Activated naive CD4-positive, alpha-beta T cell treated with anti-CD3 and anti-CD28 coated beads for 36 hours (primary cell): ENCODE results near the gene PDE9A. TPM values are rescaled to one million over a fixed set of nuclear protein-coding genes. Genes with fewer than 3 reads are reported as not detected.

Experiments used
- CTCF ChIA-PET: fragments of 350-600 bp; sonication (Branson Sonifier 250); formaldehyde crosslinking; loops from one replicate; lab custom pipeline; 2021; ENCODE audit warnings: antibody characterized with exemption; lab: Charles Lee
- DNase-seq: peaks from one replicate; pipeline ENCODE4 v3.0.0-alpha.2; 2020
- H3K27ac Mint-ChIP-seq: one replicate; pipeline ENCODE4 v1.8.0; 2021; ENCODE audit warnings: mild to moderate bottlenecking, mixed read lengths
- H3K27me3 Mint-ChIP-seq: one replicate; pipeline ENCODE4 v1.8.0; 2021; ENCODE audit warnings: low read depth, mixed read lengths
- H3K36me3 Mint-ChIP-seq: one replicate; pipeline ENCODE4 v1.8.0; 2021; ENCODE audit warnings: low read depth, mixed read lengths
- H3K4me1 Mint-ChIP-seq: one replicate; pipeline ENCODE4 v1.8.0; 2021; ENCODE audit warnings: low read depth, mixed read lengths
- H3K4me3 Mint-ChIP-seq: one replicate; pipeline ENCODE4 v1.8.0; 2021; ENCODE audit warnings: mild to moderate bottlenecking, moderate library complexity, mixed read lengths
- H3K9me3 Mint-ChIP-seq: one replicate; pipeline ENCODE4 v1.8.0; 2021; ENCODE audit warnings: mixed read lengths
- intact Hi-C: fragments of 100-400 bp; cut with micrococcal nuclease; formaldehyde crosslinking; loops from one replicate; pipeline ENCODE4 v1.15.1; 2023
- total RNA-seq, 2 experiments: library from RNA; stranded (reverse); gene quantifications; one replicate each; pipeline ENCODE4 v1.2.3, GENCODE V29; 2021

Gene PDE9A
- total RNA-seq, 2 experiments from 2014 or later, result 6.3 to 7.4 TPM

DNA sequence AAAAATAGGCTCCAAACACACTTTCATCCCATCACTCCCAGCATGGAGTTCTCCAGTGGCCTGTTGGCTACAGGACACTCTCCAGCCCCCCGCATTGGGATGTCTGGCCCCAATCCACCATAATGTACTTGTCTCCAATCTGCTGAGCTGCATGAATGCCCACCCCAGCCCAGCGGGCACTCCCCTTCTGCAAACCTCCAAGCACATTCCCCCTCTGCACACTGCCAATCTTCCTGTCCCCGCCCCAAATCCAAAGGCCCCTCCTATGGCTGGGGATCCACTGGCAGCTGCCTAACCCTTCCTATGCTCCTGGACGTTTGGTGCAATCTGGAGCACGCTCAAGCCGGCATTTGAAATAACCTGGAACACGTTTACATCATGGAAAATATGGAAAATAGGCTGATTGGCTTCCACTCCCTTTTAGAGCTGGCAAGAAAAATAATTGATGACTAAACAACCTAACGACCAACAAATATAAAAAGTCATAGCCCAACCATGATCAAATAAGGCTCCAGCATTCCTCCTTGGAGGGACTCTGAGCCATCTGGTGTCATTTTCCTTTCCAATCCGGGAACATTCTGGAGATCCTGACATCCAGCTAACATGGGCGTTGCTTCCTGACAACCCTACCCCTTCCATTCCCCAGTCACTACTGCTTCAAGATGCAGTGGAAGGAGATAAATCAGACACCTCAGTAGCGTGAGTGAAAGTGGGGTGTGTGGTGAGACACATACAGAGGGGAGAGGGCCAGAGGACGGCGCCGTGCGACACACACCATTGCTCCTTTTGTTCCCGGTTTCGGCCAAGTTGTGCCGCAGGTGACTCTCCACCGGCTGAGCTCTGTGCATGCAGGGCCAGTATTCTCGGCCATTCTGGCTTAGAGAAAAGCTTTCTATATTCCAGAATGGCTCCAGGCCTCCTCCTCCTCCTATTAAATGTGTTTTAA, 41.6 kb downstream of the PDE9A start:
- H3K4me1 Mint-ChIP-seq, result no peaks in the 10 kb centered on the region
- no peaks in the 10 kb centered on the region for H3K27me3 Mint-ChIP-seq
- H3K27ac Mint-ChIP-seq, result no peak overlapping the region
- intact Hi-C loops, result no loop called here
- no peaks in the 10 kb centered on the region for H3K36me3 Mint-ChIP-seq
- no peak for DNase-seq
- no peaks in the 10 kb centered on the region for H3K9me3 Mint-ChIP-seq
- no peak overlapping the region for H3K4me3 Mint-ChIP-seq
- CTCF ChIA-PET, result no interaction called here

DNA sequence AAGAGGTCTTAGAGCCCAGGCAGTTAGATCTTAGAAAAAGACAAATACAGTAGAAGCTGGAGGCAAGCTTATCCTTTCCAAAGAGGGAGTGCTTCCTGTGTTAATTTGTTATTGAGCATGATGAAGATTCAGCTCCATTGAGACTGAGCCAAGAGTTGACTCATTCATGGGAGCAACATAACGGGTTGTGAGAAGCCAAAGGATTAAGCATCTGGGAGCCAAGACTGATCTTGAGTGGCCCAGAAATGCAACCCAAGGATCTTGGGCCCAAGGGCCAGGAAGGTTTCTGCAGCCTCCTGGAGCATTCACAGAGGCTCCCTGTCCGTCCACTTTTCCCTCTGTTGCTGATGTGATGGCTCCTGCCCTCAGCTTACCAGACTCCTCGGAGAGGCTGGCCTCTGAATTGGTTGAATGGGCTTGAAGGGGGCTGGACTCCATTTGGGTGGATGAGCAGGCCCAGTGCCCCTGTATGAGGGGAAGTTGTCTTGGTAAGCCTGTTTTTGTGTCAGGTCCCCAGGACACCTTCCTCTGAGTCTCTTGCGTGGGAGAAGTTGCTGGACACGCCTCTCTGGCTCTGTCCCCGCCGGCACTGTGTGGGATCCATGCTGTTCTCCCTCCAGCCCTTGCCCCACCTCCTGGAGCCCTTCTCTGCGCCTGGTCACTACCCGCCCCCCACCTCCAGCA, 42.4 kb downstream of the PDE9A start:
- Mint-ChIP-seq H3K27me3 (no peaks in the 10 kb centered on the region), H3K4me3 (no peak overlapping the region), H3K36me3 (no peaks in the 10 kb centered on the region), H3K27ac (no peak overlapping the region), H3K4me1 (no peaks in the 10 kb centered on the region), H3K9me3 (no peaks in the 10 kb centered on the region)
- DNase-seq, result no peak
- intact Hi-C loops, result no loop called here
- CTCF ChIA-PET, result no interaction called here

DNA sequence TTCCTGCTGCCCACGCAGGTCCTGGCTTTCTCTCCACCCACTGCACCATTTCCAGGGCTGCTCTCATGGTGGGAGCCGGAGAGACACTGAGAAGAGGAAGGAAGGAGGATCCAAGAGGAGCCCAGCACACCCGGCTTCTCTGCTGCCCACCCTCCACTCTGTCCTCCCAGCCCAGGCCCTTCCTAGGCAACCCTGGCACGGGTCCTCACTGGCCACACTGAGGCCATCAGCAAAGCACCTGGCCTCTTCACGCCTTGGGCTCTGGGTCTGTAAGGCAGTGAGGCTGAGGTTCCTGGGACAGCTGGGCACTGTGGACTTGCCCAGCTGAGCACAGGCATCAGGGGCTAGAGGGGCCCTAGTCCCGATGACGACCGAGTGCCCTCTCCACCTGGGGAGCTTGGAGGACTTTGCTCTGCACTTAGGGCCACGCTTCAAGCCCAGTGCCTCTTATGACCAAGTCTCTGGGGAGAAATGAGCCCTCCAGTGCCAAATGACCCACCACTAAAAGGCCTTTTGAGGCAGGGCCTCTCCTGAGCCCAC, 43.1 kb downstream of the PDE9A start:
- intact Hi-C loops, result no loop called here
- H3K4me1 Mint-ChIP-seq, result no peaks in the 10 kb centered on the region
- H3K4me3 Mint-ChIP-seq, result no peak overlapping the region
- no peak for DNase-seq
- CTCF ChIA-PET, result no interaction called here
- H3K9me3 Mint-ChIP-seq, result no peaks in the 10 kb centered on the region
- no peak overlapping the region for H3K27ac Mint-ChIP-seq
- H3K27me3 Mint-ChIP-seq, result no peaks in the 10 kb centered on the region
- no peaks in the 10 kb centered on the region for H3K36me3 Mint-ChIP-seq

DNA sequence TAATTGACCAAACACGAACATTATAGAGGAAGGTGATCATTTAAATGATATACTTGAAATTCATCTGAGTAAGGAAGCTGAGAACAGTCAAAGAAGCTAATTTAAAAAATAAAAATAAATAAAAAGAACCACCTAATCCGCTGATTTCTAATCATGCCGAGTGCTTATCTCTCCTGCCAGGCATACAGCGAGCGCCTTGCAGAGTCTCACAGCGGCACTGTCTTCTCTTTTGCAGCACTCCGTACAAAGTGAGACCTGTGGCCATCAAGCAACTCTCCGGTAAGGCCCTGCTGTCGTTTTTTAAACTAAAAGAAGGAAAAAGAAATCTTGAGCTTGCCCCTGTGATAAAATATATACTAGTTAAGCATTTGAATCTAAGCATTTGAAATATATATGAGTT, 45.3 kb downstream of the PDE9A start:
- H3K36me3 Mint-ChIP-seq, result no peaks in the 10 kb centered on the region
- no peak overlapping the region for H3K4me3 Mint-ChIP-seq
- H3K4me1 Mint-ChIP-seq, result no peaks in the 10 kb centered on the region
- no peak overlapping the region for H3K27ac Mint-ChIP-seq
- intact Hi-C loops, result no loop called here
- no peak for DNase-seq
- CTCF ChIA-PET, result no interaction called here
- no peaks in the 10 kb centered on the region for H3K27me3 Mint-ChIP-seq
- no peaks in the 10 kb centered on the region for H3K9me3 Mint-ChIP-seq

DNA sequence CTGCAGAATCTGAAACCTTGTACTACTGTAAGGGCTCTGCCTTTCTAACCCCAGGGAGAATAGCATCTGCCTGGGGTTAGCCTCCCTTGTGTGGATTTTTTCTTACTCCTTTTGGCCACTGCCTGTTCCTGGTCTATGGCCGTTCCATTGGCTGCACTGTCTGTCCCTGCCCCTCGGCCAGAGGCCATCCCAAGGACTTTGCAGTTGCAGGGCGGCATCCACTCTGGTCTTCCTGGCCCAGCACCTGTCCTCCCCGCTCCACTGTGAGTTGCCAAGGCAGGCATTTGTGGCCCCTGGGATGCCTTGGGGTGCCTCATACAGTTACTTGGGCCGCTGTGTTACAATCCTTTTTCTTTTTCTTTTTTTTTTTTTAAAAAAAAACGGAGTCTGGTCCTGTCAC, 45.8 kb downstream of the PDE9A start:
- CTCF ChIA-PET, result no interaction called here
- Mint-ChIP-seq H3K4me3 (no peak overlapping the region), H3K27ac (no peak overlapping the region), H3K4me1 (no peaks in the 10 kb centered on the region), H3K27me3 (no peaks in the 10 kb centered on the region), H3K9me3 (no peaks in the 10 kb centered on the region), H3K36me3 (no peaks in the 10 kb centered on the region)
- DNase-seq, result no peak
- intact Hi-C loops, result no loop called here

DNA sequence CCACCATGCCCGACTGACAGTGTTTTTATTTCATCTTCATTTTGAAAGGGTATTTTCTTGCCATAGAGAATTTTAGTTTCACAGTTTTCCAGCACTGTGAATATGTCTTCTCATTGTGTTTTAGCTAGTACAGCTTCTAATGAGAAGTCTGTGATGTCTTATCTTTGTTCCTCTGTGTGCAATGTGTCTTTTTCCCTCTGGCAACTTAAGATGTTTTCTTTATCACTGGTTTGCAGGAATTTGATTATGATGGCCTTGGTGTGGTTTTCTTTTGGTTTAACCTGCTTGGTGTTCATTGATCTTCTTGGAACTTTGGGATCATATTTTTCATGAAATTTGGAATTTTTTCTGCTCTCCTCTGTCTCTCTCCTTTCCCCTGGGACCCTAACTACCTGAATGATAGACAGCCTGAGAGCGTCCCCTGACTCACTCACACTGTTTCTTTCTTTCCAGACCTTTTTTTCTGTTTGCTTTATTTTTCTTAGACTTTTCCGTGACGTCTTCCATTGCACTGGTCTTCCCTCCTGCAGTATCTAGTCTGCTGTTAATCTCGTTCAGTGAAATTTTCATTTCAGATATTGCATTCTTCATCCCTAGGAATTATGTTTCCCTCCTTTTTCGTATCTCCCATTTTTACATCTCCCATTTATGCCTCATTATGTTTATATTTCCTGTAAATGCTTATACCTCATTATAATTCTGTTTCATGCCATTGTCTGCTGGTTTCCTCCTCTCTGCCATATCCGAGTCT, 48.5 kb downstream of the PDE9A start:
- no peaks in the 10 kb centered on the region for H3K36me3 Mint-ChIP-seq
- no peak for DNase-seq
- no peaks in the 10 kb centered on the region for H3K27me3 Mint-ChIP-seq
- no peak overlapping the region for H3K4me3 Mint-ChIP-seq
- intact Hi-C loops, result no loop called here
- H3K4me1 Mint-ChIP-seq, result no peaks in the 10 kb centered on the region
- H3K9me3 Mint-ChIP-seq, result no peaks in the 10 kb centered on the region
- H3K27ac Mint-ChIP-seq, result no peak overlapping the region
- CTCF ChIA-PET, result no interaction called here

DNA sequence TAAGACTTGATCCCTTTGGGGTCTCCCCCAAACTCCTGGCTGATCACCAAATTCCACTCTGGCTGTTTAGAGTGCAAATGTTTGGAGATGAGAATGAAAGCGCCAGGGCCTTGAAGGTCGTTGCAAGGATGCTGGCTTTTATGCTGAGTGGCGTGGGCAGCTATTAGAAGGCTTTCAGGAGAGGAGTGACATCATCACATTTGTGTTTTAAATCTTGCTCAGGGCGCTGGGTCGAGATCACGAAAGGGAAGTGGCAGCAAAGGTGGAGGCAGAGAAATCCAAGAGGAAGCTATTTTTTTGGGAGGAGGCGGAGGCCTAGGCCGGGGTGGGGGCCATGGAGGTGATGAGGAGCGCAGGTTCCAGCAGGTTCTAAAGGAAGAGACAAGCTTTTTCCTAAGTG, 49.3 kb downstream of the PDE9A start:
- no peak overlapping the region for H3K4me3 Mint-ChIP-seq
- H3K27me3 Mint-ChIP-seq, result no peaks in the 10 kb centered on the region
- CTCF ChIA-PET, result no interaction called here
- H3K36me3 Mint-ChIP-seq, result no peaks in the 10 kb centered on the region
- intact Hi-C loops, result no loop called here
- no peak for DNase-seq
- no peaks in the 10 kb centered on the region for H3K9me3 Mint-ChIP-seq
- no peak overlapping the region for H3K27ac Mint-ChIP-seq
- H3K4me1 Mint-ChIP-seq, result no peaks in the 10 kb centered on the region

DNA sequence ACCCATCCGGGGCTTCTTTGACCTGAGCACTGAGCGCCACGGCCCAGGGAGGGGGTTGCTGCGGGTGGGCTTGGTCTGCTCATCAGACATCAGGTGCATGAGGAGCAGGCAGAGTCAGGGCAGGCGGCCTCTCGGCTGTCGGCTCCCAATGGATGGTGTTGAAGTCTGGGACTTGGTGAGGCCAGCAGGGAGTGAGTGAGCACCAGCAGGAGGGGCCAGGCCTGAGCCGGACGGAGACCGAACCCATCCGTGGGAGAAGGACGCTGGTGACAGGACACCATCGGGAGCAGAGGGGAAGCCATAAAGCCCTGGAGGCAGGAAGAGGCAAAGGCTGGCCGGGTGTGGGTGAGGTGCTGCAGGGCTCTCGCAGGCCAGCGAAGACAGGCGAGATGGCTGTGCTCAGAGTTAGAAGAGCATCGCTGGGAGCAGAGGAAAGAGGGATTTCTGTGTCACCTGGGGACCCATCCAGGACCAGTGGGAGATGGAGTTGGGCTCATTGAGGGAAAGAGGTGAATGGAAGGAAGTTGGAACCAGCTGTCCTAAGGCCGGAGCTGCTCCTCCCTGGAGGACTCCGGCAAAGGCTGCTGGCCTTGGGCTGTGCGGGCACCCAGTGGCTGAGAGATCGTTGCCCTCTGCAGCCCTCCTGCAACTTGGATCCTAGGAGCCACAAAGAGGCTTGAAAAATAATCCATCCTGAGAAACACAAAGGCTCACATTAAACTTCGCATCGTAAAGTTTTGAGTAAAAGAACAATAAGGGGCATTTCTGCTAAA, 49.9 kb downstream of the PDE9A start:
- no peaks in the 10 kb centered on the region for H3K36me3 Mint-ChIP-seq
- CTCF ChIA-PET, result no interaction called here
- H3K27me3 Mint-ChIP-seq, result no peaks in the 10 kb centered on the region
- no peaks in the 10 kb centered on the region for H3K4me1 Mint-ChIP-seq
- H3K4me3 Mint-ChIP-seq, result no peak overlapping the region
- intact Hi-C loops, result no loop called here
- H3K9me3 Mint-ChIP-seq, result no peaks in the 10 kb centered on the region
- no peak for DNase-seq
- no peak overlapping the region for H3K27ac Mint-ChIP-seq

DNA sequence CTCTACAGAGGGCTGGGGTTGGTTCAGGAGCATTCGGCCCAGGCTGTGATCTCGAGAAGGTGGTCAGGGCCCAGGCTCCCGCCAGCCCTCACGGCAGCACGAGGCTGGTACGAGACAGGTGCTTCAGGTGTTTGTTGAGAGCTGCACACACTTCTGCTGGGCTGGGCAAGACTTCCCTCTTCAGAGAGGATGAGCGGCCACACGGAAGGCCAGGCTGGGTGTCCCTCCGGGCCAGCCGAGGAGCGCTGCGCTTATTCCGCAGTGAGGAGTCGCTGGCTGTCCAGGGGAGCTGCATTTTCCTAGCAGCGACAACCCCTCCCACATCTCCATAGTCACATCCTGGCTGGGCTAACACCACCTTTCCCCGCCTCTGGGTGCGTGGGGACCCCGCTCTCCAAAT, 50.5 kb downstream of the PDE9A start:
- no peaks in the 10 kb centered on the region for H3K9me3 Mint-ChIP-seq
- DNase-seq, result no peak
- no peak overlapping the region for H3K4me3 Mint-ChIP-seq
- H3K36me3 Mint-ChIP-seq, result no peaks in the 10 kb centered on the region
- CTCF ChIA-PET, result no interaction called here
- intact Hi-C loops, result no loop called here
- no peaks in the 10 kb centered on the region for H3K27me3 Mint-ChIP-seq
- H3K27ac Mint-ChIP-seq, result no peak overlapping the region
- H3K4me1 Mint-ChIP-seq, result no peaks in the 10 kb centered on the region

DNA sequence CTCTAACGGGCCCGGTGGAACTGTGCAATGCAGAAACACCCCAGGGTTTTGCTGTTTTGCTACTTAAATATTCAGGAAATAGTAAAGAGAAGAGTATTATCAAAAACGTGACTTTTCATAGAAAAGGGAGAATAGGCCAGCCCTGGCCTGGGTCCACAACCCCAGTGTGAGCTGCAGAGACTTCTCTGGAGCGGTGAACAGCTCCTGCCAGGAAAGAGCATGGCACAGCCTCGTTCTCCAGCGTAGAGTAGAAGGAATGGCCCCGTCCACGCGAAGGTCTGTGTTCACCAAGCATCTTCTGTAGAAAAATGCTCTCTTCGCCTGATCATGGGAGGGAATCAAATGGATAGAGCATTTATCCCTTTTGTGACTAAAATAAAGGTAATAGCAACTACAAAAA, 51.4 kb downstream of the PDE9A start:
- DNase-seq, result no peak
- CTCF ChIA-PET, result no interaction called here
- Mint-ChIP-seq H3K4me3 (no peak overlapping the region), H3K27ac (no peak overlapping the region), H3K4me1 (no peaks in the 10 kb centered on the region), H3K27me3 (no peaks in the 10 kb centered on the region), H3K36me3 (no peaks in the 10 kb centered on the region), H3K9me3 (no peaks in the 10 kb centered on the region)
- intact Hi-C loops, result no loop called here

DNA sequence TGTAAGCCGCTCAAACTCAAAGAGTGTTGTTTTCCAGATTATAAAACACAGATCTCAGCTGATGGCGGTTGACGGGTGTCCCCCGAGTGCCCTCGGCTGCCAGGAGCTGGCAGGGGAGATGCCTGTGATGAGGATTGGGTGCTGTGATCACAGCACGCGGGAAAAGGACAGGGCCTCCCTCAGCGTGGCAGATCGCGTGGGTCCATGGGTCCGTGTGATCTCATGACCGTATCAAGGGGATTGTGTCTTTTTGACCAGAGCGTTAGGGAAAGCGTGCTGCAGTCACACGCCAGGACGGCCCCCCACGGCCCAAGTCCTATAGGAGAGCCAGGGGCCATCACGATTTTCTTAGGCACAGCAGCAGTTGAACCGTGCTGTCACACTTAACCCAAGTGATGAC, 51.9 kb downstream of the PDE9A start:
- no peaks in the 10 kb centered on the region for H3K36me3 Mint-ChIP-seq
- intact Hi-C loops, result no loop called here
- H3K27me3 Mint-ChIP-seq, result no peaks in the 10 kb centered on the region
- DNase-seq, result no peak
- no peaks in the 10 kb centered on the region for H3K9me3 Mint-ChIP-seq
- H3K4me3 Mint-ChIP-seq, result no peak overlapping the region
- CTCF ChIA-PET, result no interaction called here
- H3K4me1 Mint-ChIP-seq, result no peaks in the 10 kb centered on the region
- no peak overlapping the region for H3K27ac Mint-ChIP-seq
